Adrenal gland (tissue), 12 donors: ENCODE measurements around the gene EPN3. TPM values are rescaled to one million over a fixed set of nuclear protein-coding genes. Genes with fewer than 3 reads are reported as not detected.

ENCODE experiments used
- DNase-seq, 7 donors: peaks; one replicate each; pipeline ENCODE4 v3.0.0-alpha.2; 2019 to 2020
- H3K27ac ChIP-seq, 5 donors: fragments of 200-600 bp; sonication (generic) in 4 of 5; 1 replicate in 3 of 5; 2 replicates in 2 of 5; pipeline versions ENCODE4 v1.5.1 to v1.8.0; 2016 to 2020; ENCODE audit warnings: mild to moderate bottlenecking in 1 of 5
- H3K27me3 ChIP-seq: fragments of 200-600 bp; 2 replicates; pipeline ENCODE4 v1.8.0; 2021
- H3K36me3 ChIP-seq, 2 donors: fragments of 200-600 bp; replicated peaks in 1 of 2; 1 replicate in 1 of 2; 2 replicates in 1 of 2; pipeline versions ENCODE4 v1.5.1 to v1.8.0; 2018 to 2022
- H3K4me1 ChIP-seq, 2 donors: fragments of 200-600 bp; replicated peaks in 1 of 2; 1 replicate in 1 of 2; 2 replicates in 1 of 2; pipeline versions ENCODE4 v1.5.1 to v1.8.0; 2018 to 2021
- H3K4me3 ChIP-seq, 4 donors: fragments of 200-600 bp; sonication (generic) in 3 of 4; one replicate each; pipeline ENCODE4 v1.5.1; 2016 to 2018
- H3K9me3 ChIP-seq, 3 donors: fragments of 200-600 bp; sonication (generic) in 1 of 3; replicated peaks in 1 of 3; 1 replicate in 2 of 3; 2 replicates in 1 of 3; pipeline versions ENCODE4 v1.5.1 to v1.8.0; 2016 to 2021
- POLR2A ChIP-seq, 2 donors: fragments of 450-650 bp; IDR thresholded peaks; one replicate each; pipeline ENCODE4 v1.6.1; 2017; ENCODE audit warnings: antibody characterized with exemption in 2 of 2, mild to moderate bottlenecking in 2 of 2, moderate library complexity in 1 of 2
- WGBS, 4 donors: extraction: QIAGEN DNeasy Blood & Tissue Kit in 2 of 4; methylation state at CpG; one replicate each; pipeline versions ENCODE4 v1.1.5 to v1.1.7; 2013 to 2017; 5-methylcytosine and 5-hydroxymethylcytosine counted together
- intact Hi-C, 2 donors: fragments of 100-400 bp; cut with DNase I; formaldehyde crosslinking; loops; one replicate each; pipeline versions ENCODE4 v1.14.1 to v1.15.0; 2022 to 2023
- polyA plus RNA-seq, 3 donors: library from polyadenylated mRNA; stranded (reverse); fragments of 200-250 nt in 2 of 3; fragments of 350-450 nt in 1 of 3; fragmentation: Illumina TruSeq in 1 of 3; extraction: RNeasy Lipid Tissue Mini Kit (QIAGEN cat#74804) in 1 of 3; gene quantifications; one replicate each; pipeline ENCODE4 v1.2.3, GENCODE V29; 2013 to 2014
- total RNA-seq, 9 donors: library from RNA; depleted of rRNA in 4 of 9; stranded (reverse); fragments of >200 nt in 4 of 9; fragments of 120-200 nt in 1 of 9; fragmentation: NEBNext Ultra II Directional in 1 of 9; extraction: Animal tissue kit (Norgen Biotek cat#: 25700) in 1 of 9; gene quantifications; one replicate each; pipeline versions ENCODE4 v1.1.0 to v1.2.4, GENCODE V29; 2013 to 2023
- TF ChIP-seq, protein P1 (sequence below), 6 experiments: fragments of 450-650 bp in 4 of 6; fragments of 200-600 bp in 2 of 6; sonication (generic) in 1 of 6; IDR thresholded peaks; 1 replicate in 5 of 6; 2 replicates in 1 of 6; pipeline versions ENCODE4 v1.5.1 to v1.8.0; 2016 to 2021; ENCODE audit warnings: antibody characterized with exemption in 6 of 6, mild to moderate bottlenecking in 2 of 6, moderate library complexity in 1 of 6
- donor health status: healthy with polysubstance abuse.
- donor health status: Bipolar disorder and iron deficiency.
- donor health status: DM: yes; HTN: yes; CAD: no.
- donor health status: DM: no; HTN: no; CAD: no.
- donor health status: DM: no; HTN: no; CAD: no.
- donor health status: DM: yes; HTN: yes; CAD: no.

EPN3 gene
- total and polyA plus RNA-seq, 12 donors = 1.2 to 96.1 (median 27.9) TPM

DNA sequence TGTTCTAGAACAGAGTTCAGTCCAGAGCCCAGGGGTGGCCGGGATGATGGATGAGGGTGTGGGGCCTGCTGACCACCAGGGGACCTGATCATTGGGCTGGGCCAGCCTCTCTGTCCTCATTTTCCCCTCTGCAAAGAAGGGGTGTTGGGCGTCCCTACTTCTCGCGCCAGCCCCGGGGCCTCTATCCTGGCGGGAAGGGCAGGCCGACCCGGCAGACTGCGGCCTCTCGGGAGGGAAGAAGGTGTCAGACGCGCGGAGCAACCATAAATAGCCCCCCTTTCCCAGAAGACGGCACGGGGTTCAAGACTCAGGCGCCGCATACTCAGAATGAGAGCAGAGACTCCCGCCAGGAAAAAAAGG is 26.0 kb downstream of the EPN3 start:
- no peak for DNase-seq
- no peak for TF ChIP-seq POLR2A (IDR thresholded peaks at IDR 0.05)
- TF ChIP-seq, protein P1, sequence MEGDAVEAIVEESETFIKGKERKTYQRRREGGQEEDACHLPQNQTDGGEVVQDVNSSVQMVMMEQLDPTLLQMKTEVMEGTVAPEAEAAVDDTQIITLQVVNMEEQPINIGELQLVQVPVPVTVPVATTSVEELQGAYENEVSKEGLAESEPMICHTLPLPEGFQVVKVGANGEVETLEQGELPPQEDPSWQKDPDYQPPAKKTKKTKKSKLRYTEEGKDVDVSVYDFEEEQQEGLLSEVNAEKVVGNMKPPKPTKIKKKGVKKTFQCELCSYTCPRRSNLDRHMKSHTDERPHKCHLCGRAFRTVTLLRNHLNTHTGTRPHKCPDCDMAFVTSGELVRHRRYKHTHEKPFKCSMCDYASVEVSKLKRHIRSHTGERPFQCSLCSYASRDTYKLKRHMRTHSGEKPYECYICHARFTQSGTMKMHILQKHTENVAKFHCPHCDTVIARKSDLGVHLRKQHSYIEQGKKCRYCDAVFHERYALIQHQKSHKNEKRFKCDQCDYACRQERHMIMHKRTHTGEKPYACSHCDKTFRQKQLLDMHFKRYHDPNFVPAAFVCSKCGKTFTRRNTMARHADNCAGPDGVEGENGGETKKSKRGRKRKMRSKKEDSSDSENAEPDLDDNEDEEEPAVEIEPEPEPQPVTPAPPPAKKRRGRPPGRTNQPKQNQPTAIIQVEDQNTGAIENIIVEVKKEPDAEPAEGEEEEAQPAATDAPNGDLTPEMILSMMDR (IDR thresholded peaks at IDR 0.05) = peak in 1 of 6 experiments; percentile 11
- H3K4me3 ChIP-seq = no peak overlapping the region
- peaks cover 22 to 28% of the 10 kb centered on the region in 2 donors for H3K4me1 ChIP-seq
- H3K36me3 ChIP-seq = no peaks in the 10 kb centered on the region
- no peaks in the 10 kb centered on the region for H3K9me3 ChIP-seq
- peaks cover 13% of the 10 kb centered on the region for H3K27me3 ChIP-seq
- H3K27ac ChIP-seq = no peak overlapping the region
- WGBS, 4 donors = 50 to 67% (median 59%) methylated on average over 6 to 18 of the region's 18 CpGs
- intact Hi-C loops = no loop called here

DNA sequence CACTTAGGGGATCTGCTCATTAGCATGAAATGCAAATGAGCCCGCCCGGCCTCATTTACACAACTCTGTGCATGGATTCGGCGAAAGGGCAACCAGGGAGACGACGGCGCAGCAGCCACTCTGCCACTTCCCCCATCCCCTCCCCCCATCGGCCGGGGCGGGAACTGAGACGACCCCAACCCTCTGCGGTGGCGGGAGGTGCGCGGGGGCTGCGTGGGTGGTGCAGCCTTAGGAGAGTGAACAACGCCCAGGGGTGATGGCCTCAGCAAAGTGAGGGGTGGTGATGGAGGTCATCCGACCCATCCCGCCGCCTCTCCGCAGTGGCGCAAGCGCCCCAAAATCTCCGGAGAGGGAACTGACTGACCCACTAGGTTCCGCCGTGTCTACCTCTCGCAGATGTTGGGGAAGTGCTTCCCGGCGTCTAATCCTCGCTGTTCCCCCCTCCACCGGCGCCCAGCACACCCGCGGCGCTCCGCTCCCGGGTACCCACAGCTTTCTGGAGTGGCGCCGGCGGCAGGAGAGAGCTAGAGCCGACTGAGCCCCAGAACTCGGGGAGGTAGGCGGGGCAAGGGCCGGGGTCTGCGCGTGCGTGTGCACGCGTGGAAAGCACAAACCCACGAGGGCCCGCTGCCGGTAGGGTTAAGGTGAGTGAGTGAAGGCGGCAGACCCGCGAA is 26.5 kb downstream of the EPN3 start:
- Histone ChIP-seq H3K27ac (no peak overlapping the region), H3K4me1 (peaks cover 22 to 28% of the 10 kb centered on the region in 2 donors), H3K4me3 (peak overlapping the region in 1 of 4 donors; percentile 30), H3K36me3 (no peaks in the 10 kb centered on the region), H3K9me3 (no peaks in the 10 kb centered on the region), H3K27me3 (peaks cover 13% of the 10 kb centered on the region)
- intact Hi-C loops = no loop called here
- WGBS, 4 donors = 9 to 15% (median 9%) methylated on average over 8 to 55 of the region's 55 CpGs
- no peak for TF ChIP-seq POLR2A (IDR thresholded peaks at IDR 0.05)
- TF ChIP-seq, protein P1 (IDR thresholded peaks at IDR 0.05) = no peak
- DNase-seq = no peak

DNA sequence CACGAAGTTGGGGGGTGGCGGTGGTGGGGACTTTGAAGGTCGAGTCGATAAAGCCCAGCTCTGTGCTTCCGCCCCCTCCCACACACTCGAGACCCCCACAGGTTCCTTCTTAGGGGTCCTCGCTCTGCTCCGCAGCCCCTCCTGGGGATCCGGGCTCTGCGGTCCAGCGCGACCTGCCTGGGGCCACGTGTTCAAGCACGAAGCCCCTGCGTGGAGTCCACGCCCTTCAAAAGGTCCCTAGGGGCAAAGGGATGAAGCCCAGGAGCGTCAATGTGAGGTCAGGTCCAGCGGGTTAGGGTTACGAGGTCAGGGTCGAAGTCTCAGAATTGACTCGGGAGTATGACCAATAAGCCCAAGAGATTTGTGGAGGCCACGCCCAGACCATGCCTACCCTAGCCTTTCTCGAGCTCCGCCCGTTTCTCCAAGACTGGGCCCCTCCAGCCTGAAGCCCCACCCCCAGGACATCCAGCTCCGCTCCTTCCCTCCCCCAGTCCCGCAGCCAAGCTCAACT is 27.2 kb downstream of the EPN3 start:
- WGBS, 4 donors = 0 to 5% (median 2%) methylated on average over 4 to 27 of the region's 27 CpGs
- peaks cover 13% of the 10 kb centered on the region for H3K27me3 ChIP-seq
- intact Hi-C loops = loop anchor here in 1 of 2 donors (5.0 kb wide), 1 partner anchor 48 kb away; no protein-coding TSS in a partner anchor

DNA sequence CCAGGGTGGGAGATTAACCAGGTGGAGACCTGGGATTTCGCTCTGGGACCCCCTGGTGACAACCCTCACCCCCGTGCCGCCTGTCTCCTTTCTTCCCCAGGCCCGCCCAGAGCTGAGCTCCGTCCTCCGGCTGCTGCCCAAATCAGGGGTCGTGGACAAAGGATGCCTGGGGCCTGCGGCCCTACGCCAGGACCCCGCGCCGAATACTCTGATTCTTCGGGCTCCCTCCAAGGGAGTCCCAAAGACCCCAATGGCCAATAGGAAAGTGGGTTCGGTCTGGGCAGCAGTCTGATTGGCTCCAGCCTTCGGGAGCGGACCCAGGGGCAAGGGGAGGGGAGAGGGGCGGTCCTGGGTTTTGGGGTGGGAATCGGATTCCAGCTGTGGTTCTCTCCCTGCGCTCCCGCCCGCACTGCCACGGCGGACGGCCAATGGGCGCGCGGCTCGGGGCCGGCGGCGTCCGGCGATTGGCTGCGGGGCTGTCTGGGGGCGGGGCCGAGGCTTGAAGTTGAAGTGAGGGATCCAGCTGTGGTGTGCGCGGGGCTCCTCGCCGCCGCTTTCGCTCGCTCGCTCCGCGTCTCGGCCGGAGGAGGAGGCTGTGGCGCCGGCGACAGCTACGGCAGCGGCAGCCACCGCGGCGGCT is 27.8 kb downstream of the EPN3 start, which contains the start of gene CACNA1G:
TSS of gene CACNA1G (plus strand) at position 531 of the 640 bp plus-strand sequence. CDS start 745 bp downstream, outside the sequence.
- no peak within 1 kb of the TSS for H3K27ac ChIP-seq
- intact Hi-C loops = loop anchor here in 1 of 2 donors (5.0 kb wide), 1 partner anchor 47 kb away; no protein-coding TSS in a partner anchor
- H3K4me3 ChIP-seq = peak within 1 kb of the TSS in 2 of 4 donors; percentile 15 to 54
- H3K4me1 ChIP-seq = peaks cover 22 to 28% of the 10 kb centered on the region in 2 donors
- H3K27me3 ChIP-seq = peaks cover 13% of the 10 kb centered on the region
- no peaks in the 10 kb centered on the region for H3K36me3 ChIP-seq
- 1 to 8% (median 1%) methylated on average over 7 to 56 of the region's 56 CpGs for WGBS, 4 donors
- H3K9me3 ChIP-seq = no peaks in the 10 kb centered on the region
- peak; percentile 86 to 93 (median 91) for DNase-seq
- no peak for TF ChIP-seq POLR2A (IDR thresholded peaks at IDR 0.05)
- TF ChIP-seq, protein P1 (IDR thresholded peaks at IDR 0.05) = no peak

More for the DNA sequence above, 27.2 kb downstream of the EPN3 start:
- no peak overlapping the region for H3K27ac ChIP-seq
- peak overlapping the region in 2 of 4 donors; percentile 15 to 54 for H3K4me3 ChIP-seq
- peaks cover 22 to 28% of the 10 kb centered on the region in 2 donors for H3K4me1 ChIP-seq
- DNase-seq = peak in 6 of 7 donors; percentile 51 to 74 (median 62)
- no peak for TF ChIP-seq POLR2A (IDR thresholded peaks at IDR 0.05)
- TF ChIP-seq, protein P1 (IDR thresholded peaks at IDR 0.05) = no peak
- no peaks in the 10 kb centered on the region for H3K9me3 ChIP-seq
- H3K36me3 ChIP-seq = no peaks in the 10 kb centered on the region
